Transverse colon (tissue), 3 donors: ENCODE results near the gene KLHDC10.

Experiments used
- CTCF ChIP-seq, 5 experiments: fragments of 200-600 bp in 3 of 5; fragments of 450-650 bp in 2 of 5; sonication (generic) in 3 of 5; IDR thresholded peaks; 1 replicate in 2 of 5; 2 replicates in 3 of 5; pipeline ENCODE4 v1.5.1; 2016 to 2017; ENCODE audit warnings: antibody characterized with exemption in 5 of 5, inconsistent platforms in 3 of 5, mild to moderate bottlenecking in 2 of 5, moderate library complexity in 1 of 5
- EP300 ChIP-seq: sonication (generic); formaldehyde crosslinking; IDR thresholded peaks from one replicate; pipeline ENCODE4 v1.6.1; 2017; ENCODE audit warnings: antibody characterized with exemption, low read depth
- POLR2A ChIP-seq: fragments of 450-650 bp; IDR thresholded peaks from one replicate; pipeline ENCODE4 v1.6.1; 2016; ENCODE audit warnings: antibody characterized with exemption, mild to moderate bottlenecking, moderate library complexity

- TF ChIP-seq CTCF (IDR thresholded peaks at IDR 0.05) (no peak), EP300 (no peak), POLR2A (no peak)
These were observed 75.2 kb downstream of the KLHDC10 start for GRCh38 chr7:130145424-130146100.
